Forelimb muscle (tissue), 1 donor: ENCODE measurements around the gene NBEAL1. TPM values are rescaled to one million over a fixed set of nuclear protein-coding genes. Genes with fewer than 3 reads are reported as not detected.
A peak's percentile ranks its signal among the peaks of the same experiment; 100 is the strongest.
"Not testable (repeated sequence)": the region's sequence is repeated elsewhere in the genome, so short reads cannot be mapped to it uniquely, and the experiment has no call there.

Source experiments
- DNase-seq: peaks from one replicate; pipeline ENCODE4 v3.0.0-alpha.2; 2013; ENCODE audit warnings: low read depth
- polyA plus RNA-seq: library from polyadenylated mRNA; unstranded; fragments of 120-200 nt; gene quantifications from one replicate; pipeline ENCODE4 v1.2.1, GENCODE V29; 2013; ENCODE audit not compliant: insufficient read length

Gene NBEAL1
- 5.7 TPM for polyA plus RNA-seq

GRCh38 chr2:203014456-203015199 is at the start of gene NBEAL1:
TSS of gene NBEAL1 (plus strand) at chr2:203014875. CDS start at chr2:203016385, 1,510 bp downstream.
- peak; percentile 98 for DNase-seq

DNA sequence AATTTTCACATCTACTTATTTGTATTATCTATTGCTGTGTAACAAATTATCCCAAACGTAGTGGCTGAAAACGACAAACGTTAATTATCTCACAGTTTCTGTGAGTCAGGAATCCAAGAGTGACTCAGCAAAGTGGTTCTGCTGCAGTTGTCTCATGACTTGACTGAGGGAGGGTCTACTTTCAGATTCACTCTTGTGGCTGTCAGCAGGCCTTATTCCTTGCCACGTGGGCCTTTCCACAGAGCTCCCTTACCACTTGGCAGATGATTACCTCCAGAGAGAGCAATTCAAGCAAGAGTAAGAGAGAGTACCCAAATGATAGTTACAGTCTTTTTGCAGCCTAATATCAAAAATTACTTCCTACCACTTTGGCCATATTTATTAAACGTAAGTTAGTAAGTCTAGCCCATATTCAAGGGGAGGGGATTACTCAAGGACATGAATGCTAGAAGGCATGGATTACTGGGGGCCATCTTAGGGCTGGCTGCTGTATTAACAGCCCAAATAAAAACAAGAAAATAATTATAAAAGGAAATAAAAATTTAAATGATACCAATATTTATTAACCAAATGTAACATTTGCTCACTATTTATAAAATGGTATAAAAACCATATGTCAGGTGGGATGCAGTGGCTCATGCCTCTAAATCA is 48.7 kb upstream of the NBEAL1 start:
- peak; percentile 0 for DNase-seq

DNA sequence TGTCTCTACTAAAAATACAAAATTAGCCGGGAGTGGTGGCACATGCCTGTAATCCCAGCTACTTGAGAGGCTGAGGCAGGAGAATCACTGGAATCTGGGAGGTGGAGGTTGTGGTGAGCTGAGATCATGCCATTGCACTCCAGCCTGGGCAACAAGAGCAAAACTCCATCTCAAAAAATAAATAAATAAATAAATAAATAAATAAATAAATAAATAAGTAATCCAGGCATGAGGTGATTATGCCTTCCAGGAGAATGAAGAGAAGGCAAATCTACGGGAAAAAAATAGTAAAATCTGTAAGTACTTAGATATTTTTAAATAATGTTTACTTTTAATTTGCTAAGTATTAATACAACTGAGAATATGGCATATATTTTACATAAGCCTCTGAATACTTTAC is 45.3 kb upstream of the NBEAL1 start:
- not testable (repeated sequence) for DNase-seq

GRCh38 chr2:202976809-202977208 is 37.9 kb upstream of the NBEAL1 start:
- no peak for DNase-seq

DNA sequence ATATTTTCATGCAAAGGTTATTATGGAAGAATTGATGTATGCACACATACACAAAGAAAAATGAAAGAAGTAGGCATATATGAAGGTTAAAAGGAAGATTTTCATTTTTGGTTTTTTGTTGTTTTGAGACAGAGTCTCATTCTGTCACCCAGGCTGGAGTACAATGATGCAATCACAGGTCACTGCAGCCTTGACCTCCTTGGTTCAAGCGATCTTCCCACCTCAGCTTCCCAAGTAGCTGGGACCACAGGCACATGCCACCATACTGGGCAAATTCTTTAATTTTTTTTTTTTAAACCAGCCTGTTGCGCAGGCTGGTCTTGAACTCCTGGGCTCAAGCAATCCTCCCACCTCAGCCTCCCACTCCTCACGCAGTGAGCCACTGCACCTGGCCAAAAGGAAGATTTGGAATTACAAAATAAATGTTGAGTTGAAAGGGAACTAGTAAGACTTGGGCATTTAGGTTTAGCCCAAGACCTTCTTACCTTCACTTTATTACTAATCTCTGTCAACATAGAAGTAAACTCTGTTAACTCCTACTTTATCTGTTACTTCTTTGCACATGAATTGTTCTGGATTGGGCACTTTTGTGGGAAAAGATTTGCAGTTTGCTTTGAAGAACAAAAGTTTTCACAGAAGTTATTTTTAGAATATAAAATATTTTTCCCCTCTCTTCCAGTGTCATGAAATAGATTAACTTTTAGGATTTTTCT is 31.7 kb upstream of the NBEAL1 start:
- no peak for DNase-seq

- no peak for DNase-seq
Observed at GRCh38 chr2:202989749-202990148, 24.9 kb upstream of the NBEAL1 start.

GRCh38 chr2:202990501-202990900 is 24.2 kb upstream of the NBEAL1 start:
- no peak for DNase-seq

DNA sequence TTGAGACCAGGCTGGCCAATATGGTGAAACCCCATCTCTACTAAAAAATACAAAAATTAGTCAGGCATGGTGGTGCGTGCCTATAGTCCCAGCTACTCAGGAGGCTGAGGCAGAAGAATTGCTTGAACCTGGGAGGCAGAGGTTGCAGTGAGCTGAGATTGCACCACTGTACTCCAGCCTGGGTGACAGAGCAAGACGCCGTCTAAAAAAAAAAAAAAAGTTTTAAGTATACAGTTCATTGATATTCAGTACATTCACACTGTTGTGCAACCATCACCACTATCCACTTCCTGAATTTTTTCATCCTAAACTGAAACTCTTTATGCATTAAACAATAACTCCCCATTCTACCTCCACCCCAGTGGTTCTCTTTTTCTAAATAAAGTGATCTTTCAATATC is 17.6 kb upstream of the NBEAL1 start:
- not testable (repeated sequence) for DNase-seq

DNA sequence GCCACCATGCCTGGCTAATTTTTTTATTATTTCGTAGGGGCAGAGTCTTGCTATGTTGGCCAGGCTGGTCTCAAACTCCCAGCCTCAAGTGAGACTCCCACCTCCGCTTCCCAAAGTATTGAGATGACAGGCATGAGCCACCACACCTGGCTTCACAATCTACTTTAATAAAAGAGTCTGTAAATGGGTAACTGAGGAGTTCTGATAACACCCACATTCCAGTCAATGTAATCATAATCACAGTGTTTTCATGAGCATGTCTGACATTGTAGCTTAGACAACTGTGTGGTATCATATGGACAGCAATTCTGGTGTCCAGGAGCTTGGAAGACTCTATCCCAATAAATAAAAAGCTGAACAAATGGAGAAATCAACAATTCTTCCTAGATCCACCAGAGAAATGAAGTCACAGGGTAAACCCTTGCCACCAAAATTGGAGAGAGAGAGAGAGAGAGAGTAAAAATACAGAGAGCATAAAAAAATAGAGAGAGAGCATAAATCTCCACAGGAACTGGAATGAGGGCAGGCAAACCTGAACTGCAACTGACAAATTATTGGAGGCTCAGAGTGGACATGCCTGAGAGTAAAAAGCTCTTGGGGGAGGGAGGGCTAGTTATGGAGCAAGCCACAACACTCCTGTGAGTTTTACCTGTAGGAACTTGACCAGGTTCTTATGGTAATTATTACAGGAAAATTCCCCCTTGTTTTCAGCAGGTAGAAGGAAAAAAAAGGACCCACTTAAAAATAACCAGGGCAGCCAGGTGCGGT is 12.4 kb upstream of the NBEAL1 start:
- DNase-seq = no peak

- no peak for DNase-seq
Observed at GRCh38 chr2:203003716-203004115, 11.0 kb upstream of the NBEAL1 start.

DNA sequence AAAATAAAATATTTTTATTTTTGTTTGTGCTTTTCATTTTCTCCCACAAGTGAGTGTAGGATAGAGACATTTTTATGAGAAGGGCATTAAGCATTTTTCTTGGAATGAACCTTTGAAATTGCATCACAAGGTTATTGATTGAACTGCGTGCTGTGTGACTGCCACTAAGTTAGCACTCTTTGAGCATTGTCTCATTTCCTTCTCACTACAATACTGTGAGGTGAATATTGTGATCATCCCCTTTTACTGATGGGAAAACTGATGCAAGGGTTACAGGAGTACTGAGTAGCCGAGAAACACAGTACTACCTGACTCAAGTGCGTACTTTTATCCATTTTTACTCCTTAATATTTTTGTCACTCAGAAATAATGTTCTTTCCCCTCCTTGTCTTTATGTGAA is 2.0 kb downstream of the NBEAL1 start:
- DNase-seq = no peak

DNA sequence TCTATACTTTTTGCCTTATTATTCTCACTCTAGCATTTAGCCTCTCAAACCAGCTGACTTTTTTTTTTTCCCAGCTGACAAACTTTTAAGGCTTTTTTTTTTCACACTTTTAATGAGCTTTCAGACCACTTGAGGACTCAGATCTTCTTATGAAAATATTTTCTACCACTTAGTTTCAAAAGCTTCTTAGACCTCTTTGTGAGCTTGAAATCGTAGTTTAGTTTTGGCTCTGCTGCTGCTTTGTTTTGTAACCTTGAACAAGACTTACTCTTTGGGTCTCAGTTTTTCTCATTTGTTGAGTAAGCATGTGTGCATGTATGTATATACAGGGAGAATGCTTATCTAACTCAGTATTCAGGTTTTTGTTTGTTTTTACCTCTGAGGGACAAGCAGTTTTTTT is 3.5 kb downstream of the NBEAL1 start:
- no peak for DNase-seq

- DNase-seq = no peak
Observed at GRCh38 chr2:203019142-203019541, 4.5 kb downstream of the NBEAL1 start.

- DNase-seq = no peak
Observed at GRCh38 chr2:203021991-203022390, 7.3 kb downstream of the NBEAL1 start.

- no peak for DNase-seq
Observed at GRCh38 chr2:203022751-203023150, 8.1 kb downstream of the NBEAL1 start.

DNA sequence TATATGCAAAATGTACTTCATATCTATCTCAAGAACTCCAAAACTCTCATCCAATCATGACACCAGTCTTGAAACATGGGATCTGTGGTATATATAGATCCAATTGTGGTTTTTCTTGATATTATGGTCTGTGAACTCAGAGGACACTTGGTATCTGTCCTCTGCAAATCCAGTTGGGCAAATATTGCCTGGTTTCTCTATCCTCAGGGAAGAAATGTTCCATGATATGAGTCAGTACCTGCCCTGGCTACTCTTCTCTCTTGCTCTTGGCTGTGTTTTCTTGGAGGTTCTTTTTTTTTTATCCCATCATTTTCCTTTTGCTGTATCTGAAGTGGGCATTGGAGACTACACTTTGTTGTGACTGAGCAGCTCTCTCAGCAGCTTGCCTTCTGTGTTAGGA is 10.9 kb downstream of the NBEAL1 start:
- no peak for DNase-seq

GRCh38 chr2:203030545-203030944 is 15.9 kb downstream of the NBEAL1 start:
- DNase-seq = no peak

DNA sequence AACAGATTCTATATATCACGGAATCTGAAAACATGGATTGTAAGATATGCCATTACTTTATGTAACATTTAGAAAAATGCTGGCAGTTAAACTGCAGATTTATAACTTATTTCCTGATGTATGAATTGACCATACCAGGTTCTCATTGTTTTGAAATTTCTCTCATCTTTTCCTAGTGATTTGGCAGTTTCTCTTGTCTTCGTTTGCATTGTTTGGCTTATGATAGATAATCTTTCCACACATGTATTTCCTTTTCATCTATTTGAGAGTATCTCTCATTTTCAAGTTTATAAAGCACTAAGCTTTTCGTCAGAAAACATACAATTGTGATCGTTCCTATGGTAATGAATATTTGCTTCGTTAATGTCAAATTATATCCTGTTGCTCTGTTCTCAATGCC is 16.3 kb downstream of the NBEAL1 start:
- no peak for DNase-seq

- no peak for DNase-seq
Observed at GRCh38 chr2:203033395-203033794, 18.7 kb downstream of the NBEAL1 start.

DNA sequence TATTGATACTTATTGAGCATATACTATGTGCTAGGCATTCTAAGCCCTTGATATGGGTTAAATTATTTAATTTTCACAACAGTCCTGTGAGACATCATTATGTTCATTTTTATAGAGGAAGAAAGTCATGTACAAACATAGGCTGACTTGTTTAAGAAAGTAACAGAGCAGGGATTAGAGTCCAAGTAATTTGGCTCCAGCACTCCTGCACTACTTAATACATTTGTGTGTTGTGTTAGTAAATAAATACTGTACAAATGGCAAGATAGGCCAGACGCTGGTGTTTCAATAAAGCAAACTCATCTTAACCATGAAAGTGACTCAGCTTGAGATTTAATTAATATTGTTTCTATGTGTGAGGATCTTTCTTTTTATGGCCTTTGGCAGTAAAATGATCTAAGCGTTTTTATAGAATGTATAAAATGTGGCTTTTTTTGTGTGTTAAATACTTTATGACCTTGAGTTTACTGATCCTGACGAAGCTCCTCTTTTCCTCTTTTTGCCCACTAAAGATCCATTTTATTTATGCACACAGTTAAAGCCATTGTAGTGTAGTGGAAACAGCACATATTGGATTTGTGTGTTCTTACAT is 21.3 kb downstream of the NBEAL1 start:
- no peak for DNase-seq

DNA sequence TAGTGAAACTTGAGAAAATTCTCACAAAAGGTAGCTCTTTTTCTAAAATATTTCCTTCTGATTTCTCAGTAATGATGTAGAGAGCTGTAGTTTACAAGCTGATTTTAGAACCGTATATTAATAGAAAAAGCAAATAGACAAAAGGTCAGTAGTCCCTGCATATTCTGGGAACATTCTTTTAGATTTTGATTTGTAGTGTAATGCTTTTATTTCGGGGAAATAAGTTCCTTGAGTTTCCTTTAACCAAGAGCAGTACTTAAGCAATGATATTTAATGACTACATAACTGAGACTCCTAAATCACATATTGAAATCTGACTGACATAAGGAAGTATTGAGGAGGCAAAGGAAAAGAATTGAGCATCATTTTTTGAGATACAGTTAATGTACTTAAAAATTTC is 22.4 kb downstream of the NBEAL1 start:
- no peak for DNase-seq

DNA sequence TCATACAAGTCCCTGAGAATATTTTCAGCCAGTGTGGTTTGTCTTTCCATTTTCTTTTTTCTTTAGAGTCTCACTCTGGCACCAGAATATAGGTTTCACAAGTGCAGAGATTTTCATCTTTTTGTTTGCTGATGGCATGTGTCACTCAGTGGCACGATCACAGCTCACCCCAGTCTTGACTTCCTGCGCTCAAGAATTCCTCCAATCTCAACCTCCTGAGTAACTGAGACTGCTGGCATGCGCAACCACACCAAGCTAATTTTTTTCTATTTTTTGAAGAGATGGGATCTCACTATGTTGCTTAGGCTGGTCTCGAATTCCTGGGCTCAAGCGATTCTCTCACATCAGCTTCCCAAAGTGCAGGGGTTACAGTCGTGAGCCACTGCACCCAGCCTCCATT is 23.9 kb downstream of the NBEAL1 start:
- no peak for DNase-seq
